LNCaP clone FGC (cell line): ENCODE results near the gene NR3C1.

ENCODE experiments used
- DNase-seq: peaks from one replicate; pipeline ENCODE4 v3.0.0-alpha.2; 2011; ENCODE audit warnings: low read depth
- H3K4me3 ChIP-seq: 2 replicates; pipeline ENCODE4 v1.5.1; 2011; ENCODE audit warnings: mild to moderate bottlenecking, low read depth, low read length, control low read depth
- CTCF ChIP-seq: IDR thresholded peaks from 2 replicates; pipeline ENCODE4 v1.5.1; 2012; ENCODE audit warnings: mild to moderate bottlenecking; ENCODE audit not compliant: control insufficient read depth, insufficient read depth; ENCODE audit errors: extremely low read depth

NR3C1 gene

GRCh38 chr5:143312822-143313221, 90.7 kb downstream of the NR3C1 start:
- no peak for DNase-seq
- TF ChIP-seq CTCF, result no peak
- H3K4me3 ChIP-seq, result no peak overlapping the region

- no peak overlapping the region for H3K4me3 ChIP-seq
- no peak for TF ChIP-seq CTCF
- no peak for DNase-seq
Measured at GRCh38 chr5:143311955-143312354, 91.5 kb downstream of the NR3C1 start.

DNA sequence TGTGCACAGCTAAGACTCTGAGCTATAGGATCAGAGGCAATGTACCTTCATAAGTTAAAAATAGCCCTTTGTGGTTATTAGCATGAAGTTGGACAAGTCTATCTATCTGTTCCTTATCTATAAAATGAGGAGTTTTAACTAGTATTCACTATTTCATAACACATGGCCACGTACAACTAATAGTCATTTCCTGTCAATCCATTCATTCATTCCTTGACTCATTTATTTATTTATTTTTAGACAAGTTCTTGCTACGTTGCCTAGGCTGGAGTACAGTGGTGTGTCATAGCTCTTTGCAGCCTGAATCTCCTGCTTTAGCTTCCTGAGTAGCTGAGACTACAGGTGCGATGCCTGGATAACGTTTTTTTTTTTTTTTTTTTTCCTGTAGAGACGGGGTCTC, 92.1 kb downstream of the NR3C1 start:
- DNase-seq, result no peak
- no peak for TF ChIP-seq CTCF
- H3K4me3 ChIP-seq, result no peak overlapping the region

GRCh38 chr5:143309661-143310431, 93.6 kb downstream of the NR3C1 start:
- H3K4me3 ChIP-seq, result no peak overlapping the region
- TF ChIP-seq CTCF, result no peak
- peak; percentile 56 for DNase-seq

GRCh38 chr5:143308731-143309130, 94.8 kb downstream of the NR3C1 start:
- H3K4me3 ChIP-seq, result no peak overlapping the region
- no peak for TF ChIP-seq CTCF
- DNase-seq, result no peak

- no peak overlapping the region for H3K4me3 ChIP-seq
- DNase-seq, result no peak
- TF ChIP-seq CTCF, result no peak
Measured at GRCh38 chr5:143306040-143306439, 97.4 kb downstream of the NR3C1 start.

- TF ChIP-seq CTCF, result no peak
- no peak overlapping the region for H3K4me3 ChIP-seq
- DNase-seq, result no peak
Measured at GRCh38 chr5:143304836-143305475, 98.5 kb downstream of the NR3C1 start.
